ENCODE data around the gene PLEKHA8. TPM values are rescaled to one million over a fixed set of nuclear protein-coding genes. Genes with fewer than 3 reads are reported as not detected.
A peak's percentile ranks its signal among the peaks of the same experiment; 100 is the strongest.

Gene PLEKHA8
- total RNA-seq, 6 experiments from 2014 or later: 2.7 to 8.1 (median 4.4) TPM

DNA sequence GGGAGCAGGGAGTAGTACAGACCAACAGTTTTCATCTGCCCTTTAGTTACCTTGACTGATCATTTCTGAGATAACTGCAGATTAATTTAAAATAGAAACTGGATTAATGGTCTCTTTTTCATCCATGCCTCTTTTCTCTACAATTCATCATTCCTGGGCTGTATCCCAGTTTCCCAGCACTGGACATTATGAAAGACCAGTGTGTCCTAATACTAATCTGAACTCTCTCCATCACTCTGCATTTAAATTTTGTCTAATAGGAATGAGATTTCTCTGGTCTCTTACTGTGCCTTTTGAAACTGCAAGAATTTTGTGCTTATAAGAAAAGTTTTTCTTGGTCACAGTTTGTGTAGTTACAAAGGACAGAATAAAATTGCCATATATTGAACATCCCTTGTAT is 12.7 kb downstream of the PLEKHA8 start:
- peaks cover 0 to 4% (median 0%) of the 10 kb centered on the region in 4 donors for H3K36me3 ChIP-seq
- no peak for DNase-seq
- H3K4me1 ChIP-seq: peaks cover 0 to under 1% (median under 1%) of the 10 kb centered on the region in 4 donors
- no peak for ATAC-seq
- no peak for TF ChIP-seq POLR2A (IDR thresholded peaks at IDR 0.05)
- TF ChIP-seq, protein P1, sequence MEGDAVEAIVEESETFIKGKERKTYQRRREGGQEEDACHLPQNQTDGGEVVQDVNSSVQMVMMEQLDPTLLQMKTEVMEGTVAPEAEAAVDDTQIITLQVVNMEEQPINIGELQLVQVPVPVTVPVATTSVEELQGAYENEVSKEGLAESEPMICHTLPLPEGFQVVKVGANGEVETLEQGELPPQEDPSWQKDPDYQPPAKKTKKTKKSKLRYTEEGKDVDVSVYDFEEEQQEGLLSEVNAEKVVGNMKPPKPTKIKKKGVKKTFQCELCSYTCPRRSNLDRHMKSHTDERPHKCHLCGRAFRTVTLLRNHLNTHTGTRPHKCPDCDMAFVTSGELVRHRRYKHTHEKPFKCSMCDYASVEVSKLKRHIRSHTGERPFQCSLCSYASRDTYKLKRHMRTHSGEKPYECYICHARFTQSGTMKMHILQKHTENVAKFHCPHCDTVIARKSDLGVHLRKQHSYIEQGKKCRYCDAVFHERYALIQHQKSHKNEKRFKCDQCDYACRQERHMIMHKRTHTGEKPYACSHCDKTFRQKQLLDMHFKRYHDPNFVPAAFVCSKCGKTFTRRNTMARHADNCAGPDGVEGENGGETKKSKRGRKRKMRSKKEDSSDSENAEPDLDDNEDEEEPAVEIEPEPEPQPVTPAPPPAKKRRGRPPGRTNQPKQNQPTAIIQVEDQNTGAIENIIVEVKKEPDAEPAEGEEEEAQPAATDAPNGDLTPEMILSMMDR (IDR thresholded peaks at IDR 0.05): no peak
- no peaks in the 10 kb centered on the region for H3K9me3 ChIP-seq
- no peaks in the 10 kb centered on the region for H3K27me3 ChIP-seq
- no peak overlapping the region for H3K27ac ChIP-seq
- H3K4me3 ChIP-seq: no peak overlapping the region
- intact Hi-C loops (cut with DNase I): no loop called here

DNA sequence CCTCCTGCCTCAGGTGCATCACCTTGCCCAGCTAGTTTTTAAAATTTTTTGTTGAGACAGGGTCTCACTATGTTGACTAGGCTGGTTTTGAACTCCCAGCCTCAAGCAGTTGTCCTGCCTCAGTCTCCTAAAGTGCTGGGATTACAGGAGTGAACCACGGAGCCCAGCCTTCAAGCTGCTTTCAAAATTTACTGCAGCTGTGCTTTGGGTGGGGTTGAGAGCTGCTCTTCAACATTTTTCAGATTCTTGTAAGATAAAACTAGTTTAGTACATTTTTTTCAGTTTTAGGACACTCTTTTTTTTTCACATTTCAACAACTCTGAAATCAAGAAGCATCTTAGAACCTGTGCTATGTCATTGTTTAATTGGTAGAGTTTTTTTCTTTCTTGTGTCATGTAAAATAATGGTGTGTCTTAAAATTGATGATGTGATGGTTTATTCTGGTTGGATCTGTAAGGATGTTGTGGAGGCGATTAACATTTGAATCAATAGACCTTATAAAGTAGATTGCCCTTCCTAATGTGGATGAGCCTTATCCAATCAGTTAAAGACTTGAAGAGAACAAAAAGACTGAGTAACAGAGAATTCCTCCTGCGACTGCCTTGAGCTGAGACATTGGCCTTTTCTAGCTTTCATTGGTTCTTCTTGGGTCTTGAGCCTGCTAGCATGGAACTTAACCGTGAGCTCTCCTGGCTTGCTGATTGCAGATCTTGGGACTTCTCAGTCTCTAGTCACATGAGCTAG is 13.5 kb downstream of the PLEKHA8 start:
- ATAC-seq: no peak

DNA sequence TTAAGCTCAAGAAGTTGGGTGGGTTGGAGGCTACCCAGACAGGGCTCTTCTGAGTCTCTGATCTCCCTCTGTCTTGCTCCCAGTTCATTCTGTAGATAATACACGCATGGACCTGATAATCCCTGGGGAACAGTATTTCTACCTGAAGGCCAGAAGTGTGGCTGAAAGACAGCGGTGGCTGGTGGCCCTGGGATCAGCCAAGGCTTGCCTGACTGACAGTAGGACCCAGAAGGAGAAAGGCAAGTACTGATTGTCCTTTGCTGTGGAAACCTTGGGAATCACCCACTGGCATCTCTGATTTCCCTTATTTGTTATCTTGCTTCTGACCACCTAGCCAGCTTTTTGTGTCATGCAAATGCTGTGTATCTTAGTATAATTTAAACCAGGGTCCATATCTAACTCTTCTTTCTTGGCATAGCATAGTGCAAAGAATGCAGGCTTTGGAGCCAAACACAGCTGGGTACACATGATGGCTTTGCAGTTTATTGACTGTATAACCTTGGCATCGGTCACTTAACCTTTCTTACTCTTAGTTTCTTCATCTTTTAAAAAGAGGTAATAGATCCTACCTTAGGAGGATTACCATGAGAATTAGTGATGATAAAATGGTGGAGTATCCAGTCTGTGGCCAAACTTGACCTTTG is 18.0 kb downstream of the PLEKHA8 start:
- ATAC-seq (peak; percentile 76 to 90 (median 87)), DNase-seq (no peak)
- WGBS (ENCODE audit: insufficient coverage, low coverage, low lambda C conversion rate, missing lambda C conversion rate): 48% methylated on average over 3 of the region's 3 CpGs
- Histone ChIP-seq H3K9me3 (no peaks in the 10 kb centered on the region), H3K27me3 (no peaks in the 10 kb centered on the region), H3K4me1 (peaks cover 0 to 29% (median 7%) of the 10 kb centered on the region in 4 donors), H3K27ac (no peak overlapping the region), H3K36me3 (peaks cover 0 to 6% (median 0%) of the 10 kb centered on the region in 4 donors), H3K4me3 (no peak overlapping the region)
- no peak for TF ChIP-seq POLR2A (IDR thresholded peaks at IDR 0.05)
- TF ChIP-seq, protein P1 (IDR thresholded peaks at IDR 0.05): no peak
- intact Hi-C loops (cut with DNase I): no loop called here

More for the DNA sequence above, 13.5 kb downstream of the PLEKHA8 start:
- no peak for TF ChIP-seq POLR2A (IDR thresholded peaks at IDR 0.05)
- TF ChIP-seq, protein P1 (IDR thresholded peaks at IDR 0.05): no peak
- WGBS (ENCODE audit: insufficient coverage, low coverage, low lambda C conversion rate, missing lambda C conversion rate): 98% methylated on average over 4 of the region's 4 CpGs
- Histone ChIP-seq H3K4me3 (no peak overlapping the region), H3K27me3 (no peaks in the 10 kb centered on the region), H3K4me1 (peaks cover 0 to 8% (median 4%) of the 10 kb centered on the region in 4 donors), H3K9me3 (no peaks in the 10 kb centered on the region), H3K36me3 (peaks cover 0 to 6% (median 0%) of the 10 kb centered on the region in 4 donors), H3K27ac (no peak overlapping the region)
- DNase-seq: no peak
- intact Hi-C loops (cut with DNase I): no loop called here

DNA sequence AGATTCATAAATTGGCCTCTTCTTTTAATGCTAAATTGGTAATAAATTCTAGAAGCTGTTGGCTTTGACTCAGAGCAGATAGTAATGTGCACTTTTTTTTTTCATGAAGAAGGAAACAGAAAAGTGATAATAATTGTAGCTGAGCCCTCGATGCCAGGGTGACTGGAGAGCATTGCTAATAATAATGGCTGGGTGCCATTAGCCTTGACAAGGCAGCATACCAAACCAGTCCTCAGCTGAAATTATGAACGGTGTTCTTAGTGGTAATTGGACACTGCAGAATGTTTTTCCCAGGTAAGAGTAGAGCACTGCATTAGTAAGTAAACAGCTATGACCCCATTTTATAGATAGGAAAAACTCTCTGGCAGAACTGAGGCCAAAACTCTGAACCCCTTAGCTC is 18.9 kb downstream of the PLEKHA8 start:
- intact Hi-C loops (cut with DNase I): no loop called here
- ATAC-seq: peak in 2 of 4 donors; percentile 25 to 40

More for the DNA sequence above, 18.9 kb downstream of the PLEKHA8 start:
- Histone ChIP-seq H3K27me3 (no peaks in the 10 kb centered on the region), H3K27ac (no peak overlapping the region), H3K36me3 (peaks cover 0 to 6% (median 0%) of the 10 kb centered on the region in 4 donors), H3K4me3 (no peak overlapping the region), H3K9me3 (no peaks in the 10 kb centered on the region), H3K4me1 (peaks cover 0 to 29% (median 7%) of the 10 kb centered on the region in 4 donors)
- no peak for DNase-seq
- TF ChIP-seq, protein P1 (IDR thresholded peaks at IDR 0.05): no peak
- no peak for TF ChIP-seq POLR2A (IDR thresholded peaks at IDR 0.05)
- WGBS (ENCODE audit: insufficient coverage, low coverage, low lambda C conversion rate, missing lambda C conversion rate): 47% methylated on average over 2 of the region's 2 CpGs

Data from right lobe of liver (tissue), 6 donors.